Right lung (tissue), 10 donors: ENCODE data around the gene MEMO1. TPM values are rescaled to one million over a fixed set of nuclear protein-coding genes. Genes with fewer than 3 reads are reported as not detected.
"Not testable (repeated sequence)": the region's sequence is repeated elsewhere in the genome, so short reads cannot be mapped to it uniquely, and the experiment has no call there.

ENCODE experiments used
- DNase-seq, 2 donors: peaks; one replicate each; pipeline ENCODE4 v3.0.0-alpha.2; 2013
- long read RNA-seq, 8 donors: transcript quantifications; one replicate each; lab custom pipeline, GENCODE V29; 2026
- polyA plus RNA-seq, 5 donors: library from polyadenylated mRNA; unstranded; fragments of 120-200 nt; gene quantifications; one replicate each; pipeline versions ENCODE4 v1.2.1 to v1.2.3, GENCODE V29; 2013; ENCODE audit warnings: inconsistent platforms in 1 of 5, low replicate concordance in 1 of 5; ENCODE audit not compliant: insufficient read length in 5 of 5, insufficient read depth in 1 of 5

Gene MEMO1
- 10 to 100 TPM; 25.6 to 36.1 (median 34.5) TPM for polyA plus RNA-seq
- long read RNA-seq, donor 1, full-length matches to known transcripts: 10 of 15 reads
- long read RNA-seq, donor 1, partial matches to known transcripts: 5 of 15 reads
- long read RNA-seq, donor 1, other reads (novel, unspliced or antisense): 0 of 15 reads
- long read RNA-seq, donor 2, full-length matches to known transcripts: 9 of 9 reads
- long read RNA-seq, donor 2, partial matches to known transcripts: 0 of 9 reads
- long read RNA-seq, donor 2, other reads (novel, unspliced or antisense): 0 of 9 reads
- long read RNA-seq, donor 3, full-length matches to known transcripts: 8 of 8 reads
- long read RNA-seq, donor 3, partial matches to known transcripts: 0 of 8 reads
- long read RNA-seq, donor 3, other reads (novel, unspliced or antisense): 0 of 8 reads
- long read RNA-seq, donor 4, full-length matches to known transcripts: 5 of 5 reads
- long read RNA-seq, donor 4, partial matches to known transcripts: 0 of 5 reads
- long read RNA-seq, donor 4, other reads (novel, unspliced or antisense): 0 of 5 reads
- long read RNA-seq, donor 5, full-length matches to known transcripts: 6 of 6 reads
- long read RNA-seq, donor 5, partial matches to known transcripts: 0 of 6 reads
- long read RNA-seq, donor 5, other reads (novel, unspliced or antisense): 0 of 6 reads
- long read RNA-seq, donor 6, full-length matches to known transcripts: 8 of 8 reads
- long read RNA-seq, donor 6, partial matches to known transcripts: 0 of 8 reads
- long read RNA-seq, donor 6, other reads (novel, unspliced or antisense): 0 of 8 reads
- long read RNA-seq, donor 7, full-length matches to known transcripts: 10 of 10 reads
- long read RNA-seq, donor 7, partial matches to known transcripts: 0 of 10 reads
- long read RNA-seq, donor 7, other reads (novel, unspliced or antisense): 0 of 10 reads
- long read RNA-seq, donor 8, full-length matches to known transcripts: 1 of 1 reads
- long read RNA-seq, donor 8, partial matches to known transcripts: 0 of 1 reads
- long read RNA-seq, donor 8, other reads (novel, unspliced or antisense): 0 of 1 reads

- peak; percentile 91 to 92 for DNase-seq
Measured at GRCh38 chr2:32010670-32011484, at the start of gene MEMO1. TSS of gene MEMO1 (minus strand) at chr2:32011008. CDS start at chr2:32010247, 761 bp downstream.

DNA sequence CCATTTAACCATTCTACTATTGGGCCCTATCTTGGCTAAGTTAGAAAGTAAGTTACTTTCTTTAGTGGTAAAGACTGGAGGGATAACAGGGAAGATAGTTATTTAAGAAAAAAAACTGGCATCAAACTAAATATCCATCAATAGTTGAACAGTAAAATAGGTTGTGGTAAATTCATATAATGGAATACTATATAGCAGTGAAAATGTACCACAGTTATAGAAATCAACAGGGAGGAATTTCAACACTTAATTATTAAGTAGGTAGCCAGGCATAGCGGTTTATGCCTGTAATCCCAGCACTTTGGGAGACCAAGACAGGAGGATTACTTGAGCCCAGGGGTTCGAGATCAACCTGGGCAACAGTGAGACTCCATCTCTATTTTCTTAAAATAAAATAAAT is 49.5 kb upstream of the MEMO1 start:
- DNase-seq: no peak

GRCh38 chr2:32058130-32058529 is 47.3 kb upstream of the MEMO1 start:
- no peak for DNase-seq

GRCh38 chr2:32054583-32054982 is 43.8 kb upstream of the MEMO1 start:
- not testable (repeated sequence) for DNase-seq

- DNase-seq: no peak
Measured at GRCh38 chr2:32051836-32052439, 41.1 kb upstream of the MEMO1 start.

DNA sequence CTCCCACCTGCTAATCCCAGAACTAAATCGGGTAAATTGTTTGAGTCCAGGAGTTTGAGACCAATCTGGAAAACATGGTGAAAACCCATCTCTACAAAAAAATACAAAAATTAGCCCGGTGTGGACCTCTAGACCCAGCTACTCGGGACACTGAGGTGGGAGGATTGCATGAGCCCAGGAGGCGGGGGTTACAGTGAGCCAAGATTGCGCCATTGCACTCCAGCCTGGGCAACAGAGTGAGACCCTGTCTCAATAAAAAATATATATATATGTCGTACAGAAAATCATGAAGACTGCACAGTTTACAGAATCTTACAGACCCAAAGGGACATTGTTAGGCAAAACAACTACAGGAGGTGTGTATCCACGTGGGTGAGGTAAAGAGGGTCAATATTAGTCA is 32.8 kb upstream of the MEMO1 start:
- no peak for DNase-seq

- peak; percentile 90 to 92 for DNase-seq
Measured at GRCh38 chr2:32039447-32040219, 28.8 kb upstream of the MEMO1 start, which contains the start of gene DPY30. TSS of gene DPY30 (minus strand) at chr2:32039805. CDS start at chr2:32039456, 349 bp downstream.

GRCh38 chr2:32034198-32034887 is 23.5 kb upstream of the MEMO1 start:
- not testable (repeated sequence) for DNase-seq

- DNase-seq: not testable (repeated sequence)
Measured at GRCh38 chr2:32018789-32019482, 8.1 kb upstream of the MEMO1 start.

DNA sequence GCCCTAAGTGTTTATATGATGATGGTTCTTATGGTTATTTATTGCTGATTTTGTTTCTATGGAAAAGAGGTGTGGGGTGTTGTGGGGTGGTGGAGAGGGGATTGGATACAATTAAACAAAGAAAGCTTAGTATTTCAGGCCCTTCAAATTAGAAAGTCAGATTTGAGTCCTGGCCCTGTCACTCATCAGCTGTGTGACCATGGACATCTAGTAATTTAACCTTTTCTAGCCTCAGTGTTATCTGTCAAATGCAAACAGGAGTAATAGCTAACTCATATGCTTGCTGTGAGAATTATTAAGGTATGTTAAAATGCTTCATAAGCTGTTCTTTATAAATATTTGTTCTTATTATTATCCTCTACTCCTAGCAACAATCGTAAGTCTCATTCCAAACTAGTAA is 2.1 kb upstream of the MEMO1 start:
- no peak for DNase-seq

DNA sequence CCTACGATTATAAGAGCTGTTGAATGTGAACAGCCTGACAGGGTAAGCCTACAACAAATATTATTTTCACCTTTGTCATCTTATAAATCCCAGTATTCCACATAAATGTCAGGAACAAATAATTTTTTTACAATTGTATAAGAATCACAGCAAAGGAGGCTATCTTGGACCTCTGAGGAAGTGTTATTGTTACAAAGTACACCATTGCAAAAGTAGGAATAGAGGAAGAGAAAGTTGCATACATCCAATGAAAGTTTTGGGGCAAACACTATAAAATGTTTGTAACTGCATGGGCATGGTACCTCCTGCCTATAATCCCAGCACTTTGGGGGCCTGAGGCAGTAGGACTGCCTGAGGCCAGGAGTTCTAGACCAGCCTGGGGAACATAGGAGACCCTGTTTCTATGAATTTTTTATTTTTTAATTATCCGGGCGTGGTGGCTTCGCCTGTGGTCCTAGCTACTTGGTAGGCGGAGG is 715 bp upstream of the MEMO1 start:
- no peak for DNase-seq

- not testable (repeated sequence) for DNase-seq
Measured at GRCh38 chr2:32010280-32010669, 533 bp downstream of the MEMO1 start.

DNA sequence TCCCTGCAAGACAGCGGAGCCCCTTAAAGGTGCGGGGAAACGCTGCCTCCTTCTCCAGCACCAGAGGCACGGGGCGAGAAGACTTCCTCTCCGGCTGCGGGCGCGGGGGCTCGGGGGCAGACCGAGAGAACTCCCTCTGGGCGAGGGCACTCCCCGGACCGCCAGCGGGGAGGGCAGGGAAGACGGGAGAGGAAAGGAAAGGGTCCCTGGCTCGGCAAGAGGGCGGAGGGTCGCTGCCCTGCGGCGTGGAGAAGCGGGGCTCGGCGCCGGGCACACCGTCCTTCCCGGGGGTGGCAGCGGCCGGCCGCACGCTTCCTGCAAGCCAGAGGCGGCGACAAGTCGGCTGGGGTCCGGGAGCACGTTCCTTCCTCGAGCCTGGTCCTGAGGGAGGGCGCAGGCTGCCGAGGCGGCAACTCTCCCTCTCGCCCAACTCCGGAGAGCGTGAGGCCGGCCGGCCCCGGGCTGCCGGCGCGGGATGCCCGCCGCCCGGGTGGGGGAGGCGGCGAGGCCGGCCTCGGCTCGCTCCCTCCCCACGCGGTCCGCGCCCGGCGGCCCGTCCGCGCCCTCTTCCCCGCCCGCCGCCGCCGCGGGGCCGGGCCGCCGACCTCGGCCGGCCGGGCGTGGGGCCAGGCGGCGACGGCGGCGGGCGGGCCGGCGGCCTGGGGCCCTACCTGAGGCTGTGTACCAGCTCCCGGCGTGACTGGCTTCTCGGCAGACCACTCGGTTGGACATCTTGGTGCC is 1.1 kb downstream of the MEMO1 start:
- peak; percentile 17 to 19 for DNase-seq

GRCh38 chr2:32008805-32009515 is 1.8 kb downstream of the MEMO1 start:
- DNase-seq: no peak

- DNase-seq: no peak
Measured at GRCh38 chr2:32007121-32007391, 3.8 kb downstream of the MEMO1 start.

DNA sequence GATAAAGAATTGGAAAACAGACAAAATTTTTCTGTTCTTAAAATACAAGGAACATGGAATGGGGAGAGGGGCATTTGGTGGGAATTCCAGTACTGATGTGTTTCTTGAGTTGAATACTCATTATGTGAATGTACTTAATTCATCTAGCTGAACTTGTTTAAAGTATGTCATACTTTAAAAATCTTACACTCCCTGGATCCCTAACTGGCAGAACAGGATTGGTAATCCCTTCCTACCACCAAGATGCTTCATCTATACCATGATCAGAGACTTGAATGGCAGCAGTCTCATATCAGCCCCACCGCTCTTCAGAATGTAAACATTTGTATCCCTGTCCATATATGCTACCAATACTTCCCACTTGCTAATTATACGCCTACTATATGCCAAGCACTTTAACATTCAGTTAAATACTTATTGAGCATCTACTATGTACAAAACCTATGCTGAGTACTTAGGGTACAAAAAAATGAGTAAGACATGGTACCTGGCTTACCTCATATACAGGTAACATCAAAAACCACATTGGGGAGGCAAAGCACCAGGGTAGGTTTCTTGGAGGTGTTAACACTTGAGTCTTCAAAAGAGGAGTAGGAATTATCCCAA is 5.3 kb downstream of the MEMO1 start:
- DNase-seq: no peak

DNA sequence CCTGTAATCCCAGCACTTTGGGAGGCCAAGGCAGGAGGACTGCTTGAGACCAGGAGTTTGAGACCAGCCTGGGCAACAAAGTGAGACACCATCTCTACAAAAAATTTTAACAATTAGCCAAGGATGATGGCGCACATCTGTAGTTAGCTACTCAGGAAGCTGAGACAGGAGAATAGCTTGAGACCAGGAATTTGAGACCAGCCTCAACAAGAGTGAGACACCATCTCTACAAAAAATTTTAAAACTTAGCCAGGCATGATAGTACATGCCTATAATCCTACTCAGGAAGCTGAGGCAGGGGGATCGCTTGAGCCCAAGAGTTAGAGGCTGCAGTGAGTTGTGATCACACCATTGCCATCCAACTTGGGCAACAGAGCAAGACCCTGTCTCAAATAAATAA is 7.0 kb downstream of the MEMO1 start:
- DNase-seq: no peak
